Smooth muscle cell of bladder (primary cell): ENCODE measurements around the gene SERP1. TPM values are rescaled to one million over a fixed set of nuclear protein-coding genes. Genes with fewer than 3 reads are reported as not detected.

ENCODE experiments used
- total RNA-seq: library from RNA; depleted of rRNA; stranded (reverse); fragments of >200 nt; gene quantifications from 2 replicates; pipeline ENCODE4 v1.2.3, GENCODE V29; 2014

SERP1 gene
- 150 and 231 TPM in 2 replicates for total RNA-seq

GRCh38 chr3:150546226-150547044 is at the start of gene SERP1, which contains the start of gene EIF2A:
Gene SERP1 (minus strand): TSS chr3:150546496. CDS start chr3:150546135, 361 bp downstream.
Gene EIF2A (plus strand): TSS chr3:150546787. CDS start chr3:150546803, 16 bp downstream.

Other genes starting within 250 kb of the SERP1 start
- 6.1 and 7.7 TPM in 2 replicates for gene TSC22D2, start 138.2 kb downstream of the SERP1 start, total RNA-seq
- 150 and 182 TPM in 2 replicates for gene EIF2A, start 291 bp upstream of the SERP1 start, total RNA-seq
- 79.4 and 106 TPM in 2 replicates for gene SELENOT, start 56.8 kb upstream of the SERP1 start, total RNA-seq
- gene ERICH6, start 157.4 kb upstream of the SERP1 start, total RNA-seq: under 0.01 TPM in 1 of 2 replicates, not detected in the other
- 21.4 and 21.9 TPM in 2 replicates for gene SIAH2, start 216.7 kb upstream of the SERP1 start, total RNA-seq